NCI-H1930 (cell line): Measurements from ENCODE around the gene SPON2.

Experiments
- DNase-seq, 2 experiments: peaks; one replicate each; lab custom pipeline; 2025; lab: John Stamatoyannopoulos, UW

Gene SPON2

GRCh38 chr4:1195109-1195671 lies 22.8 kb upstream of the SPON2 start:
- no peak for DNase-seq

DNA sequence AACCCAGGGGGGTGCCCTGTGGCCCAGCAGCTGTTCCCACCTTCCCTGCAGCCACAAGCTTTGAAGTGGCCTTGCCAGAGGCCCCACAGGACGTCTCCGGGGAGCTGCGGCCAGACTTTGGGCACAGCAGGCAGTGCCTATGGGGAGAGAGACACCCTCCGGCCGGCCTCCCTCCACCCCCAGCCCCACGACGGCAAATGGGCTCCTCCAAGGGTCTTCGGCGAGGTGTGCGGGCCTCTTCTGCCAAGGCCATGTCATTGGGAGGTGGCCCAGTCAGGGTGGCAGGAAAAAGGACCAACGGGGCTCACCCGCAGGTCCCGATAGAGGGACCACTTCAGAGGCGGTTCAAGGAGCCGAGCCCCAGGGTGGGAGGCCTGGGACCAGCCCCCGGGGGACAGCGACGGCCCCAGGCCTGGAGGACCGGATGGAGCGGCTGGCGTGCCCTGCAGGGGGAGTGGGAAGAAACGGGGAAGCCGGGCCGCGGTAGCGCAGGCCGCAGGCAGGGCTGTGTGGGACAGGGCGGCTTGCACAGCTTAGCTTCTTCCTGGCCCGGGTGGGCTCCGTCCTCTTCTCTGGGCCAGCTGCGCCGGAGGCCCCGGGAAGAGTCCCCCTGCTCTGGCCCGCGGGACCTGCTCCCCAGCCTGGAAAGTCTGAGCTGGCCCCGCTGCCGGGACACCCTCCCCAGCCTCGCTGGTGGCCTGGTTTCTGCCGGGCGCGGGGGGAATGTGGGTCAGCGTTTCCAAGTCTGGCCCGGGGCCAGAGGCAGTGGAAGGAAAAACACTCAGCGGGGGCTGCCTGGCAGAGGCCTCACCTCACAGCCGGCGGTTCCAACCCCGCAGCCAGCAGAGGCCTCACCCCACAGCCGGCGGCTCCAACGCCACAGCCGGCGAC lies 21.9 kb upstream of the SPON2 start:
- peak in 1 of 2 experiments; percentile 20 for DNase-seq

GRCh38 chr4:1193206-1194009 lies 21.0 kb upstream of the SPON2 start:
- no peak for DNase-seq

- no peak for DNase-seq
Observed at GRCh38 chr4:1192493-1193205, 20.3 kb upstream of the SPON2 start.

GRCh38 chr4:1192091-1192492 lies 19.7 kb upstream of the SPON2 start:
- DNase-seq: no peak

GRCh38 chr4:1191621-1192020 lies 19.2 kb upstream of the SPON2 start:
- DNase-seq: no peak

- DNase-seq: no peak
Observed at GRCh38 chr4:1187182-1187581, 14.8 kb upstream of the SPON2 start.

DNA sequence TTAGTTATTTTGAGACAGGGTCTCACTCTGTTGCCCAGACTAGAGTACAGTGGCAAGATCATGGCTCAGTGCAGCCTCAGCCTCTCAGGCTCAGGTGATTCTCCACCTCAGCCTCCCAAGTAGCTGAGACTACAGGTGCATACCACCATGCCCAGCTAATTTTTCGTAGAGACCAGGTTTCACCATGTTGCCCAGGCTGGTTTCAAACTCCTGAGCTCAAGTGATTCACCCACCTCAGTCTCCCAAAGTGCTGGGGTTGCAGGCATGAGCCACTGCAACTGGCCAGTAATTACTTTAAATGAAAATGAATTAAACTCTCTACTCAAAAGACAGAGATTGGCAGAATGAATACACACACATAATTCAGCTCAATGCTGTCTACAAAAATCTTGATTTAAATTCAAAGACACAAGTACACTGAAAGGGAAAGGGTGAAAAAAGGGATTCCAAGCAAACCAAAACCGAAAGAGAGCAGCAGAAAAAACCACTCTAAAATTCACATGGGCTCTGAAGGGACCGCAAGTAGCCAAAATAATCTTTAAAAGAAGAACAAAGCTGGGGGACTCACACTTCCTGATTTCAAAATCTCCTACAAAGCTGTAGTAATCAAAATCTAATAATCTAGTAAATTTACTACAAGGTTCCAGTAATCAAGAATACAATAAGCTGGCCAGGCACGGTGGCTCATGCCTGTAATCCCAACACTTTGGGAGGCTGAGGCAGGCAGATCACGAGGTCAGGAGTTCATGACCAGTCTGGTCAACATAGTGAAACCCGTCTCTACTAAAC lies 11.8 kb upstream of the SPON2 start:
- DNase-seq: no peak

DNA sequence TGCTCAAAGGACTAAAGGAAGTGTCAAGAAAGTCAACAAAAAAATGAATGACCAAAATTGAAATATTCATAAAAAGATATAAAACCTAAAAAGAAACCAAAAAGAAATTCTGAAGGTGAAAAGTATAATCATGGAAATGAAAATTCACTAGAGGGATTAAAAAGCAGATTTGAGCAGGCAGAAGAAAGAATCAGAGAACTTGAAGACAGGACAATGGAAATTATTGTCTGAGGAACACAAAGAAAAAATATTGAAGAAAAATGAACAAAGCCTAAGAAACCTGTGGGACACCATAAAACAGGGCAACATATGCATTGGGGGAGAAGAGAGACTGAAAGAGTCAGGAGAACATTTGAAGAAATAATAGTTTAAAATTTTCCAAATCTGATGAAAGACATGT lies 9.9 kb upstream of the SPON2 start:
- DNase-seq: no peak

GRCh38 chr4:1180663-1181062 lies 8.3 kb upstream of the SPON2 start:
- no peak for DNase-seq

- DNase-seq: no peak
Observed at GRCh38 chr4:1179976-1180375, 7.6 kb upstream of the SPON2 start.

- no peak for DNase-seq
Observed at GRCh38 chr4:1179089-1179441, 6.7 kb upstream of the SPON2 start.

DNA sequence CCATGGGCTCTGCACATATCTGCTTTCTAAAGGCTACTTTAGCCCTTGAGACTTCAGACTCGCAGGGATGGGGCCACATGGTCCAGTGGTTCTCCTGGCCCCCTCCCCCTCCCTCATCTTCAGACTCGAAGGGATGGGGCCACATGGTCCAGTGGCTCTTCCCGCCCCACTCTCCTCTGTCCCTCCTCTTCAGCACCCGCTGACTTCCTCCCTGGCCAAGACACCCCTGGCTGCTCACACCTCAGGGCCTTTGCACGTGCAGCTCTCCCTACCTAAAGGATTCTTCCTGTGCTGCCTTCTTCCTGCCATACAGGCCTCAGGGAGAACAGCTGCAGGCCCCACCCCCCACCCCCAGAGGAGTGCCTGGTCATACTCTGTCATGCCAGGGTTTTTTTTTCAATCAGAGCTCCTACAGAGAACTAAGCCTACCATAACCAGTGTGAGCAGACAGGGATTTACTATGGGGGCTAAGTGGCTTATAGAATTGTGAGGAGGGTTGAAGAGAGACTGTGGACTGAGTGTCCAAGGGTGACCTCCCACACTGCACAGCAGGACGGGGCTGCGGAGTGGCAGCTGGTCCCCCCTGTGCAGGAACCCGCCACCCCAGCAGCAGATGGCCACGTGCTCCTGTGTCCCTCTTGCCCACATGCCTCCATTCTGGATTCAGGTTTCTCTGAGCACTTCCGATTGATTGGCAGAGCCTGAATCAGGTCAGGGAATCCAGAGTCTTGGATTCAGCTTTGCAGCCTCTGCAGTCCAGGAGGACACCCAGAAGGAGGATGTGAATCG lies 6.1 kb upstream of the SPON2 start:
- no peak for DNase-seq

- no peak for DNase-seq
Observed at GRCh38 chr4:1177274-1178141, 5.1 kb upstream of the SPON2 start.

- no peak for DNase-seq
Observed at GRCh38 chr4:1176398-1177273, 4.3 kb upstream of the SPON2 start.

DNA sequence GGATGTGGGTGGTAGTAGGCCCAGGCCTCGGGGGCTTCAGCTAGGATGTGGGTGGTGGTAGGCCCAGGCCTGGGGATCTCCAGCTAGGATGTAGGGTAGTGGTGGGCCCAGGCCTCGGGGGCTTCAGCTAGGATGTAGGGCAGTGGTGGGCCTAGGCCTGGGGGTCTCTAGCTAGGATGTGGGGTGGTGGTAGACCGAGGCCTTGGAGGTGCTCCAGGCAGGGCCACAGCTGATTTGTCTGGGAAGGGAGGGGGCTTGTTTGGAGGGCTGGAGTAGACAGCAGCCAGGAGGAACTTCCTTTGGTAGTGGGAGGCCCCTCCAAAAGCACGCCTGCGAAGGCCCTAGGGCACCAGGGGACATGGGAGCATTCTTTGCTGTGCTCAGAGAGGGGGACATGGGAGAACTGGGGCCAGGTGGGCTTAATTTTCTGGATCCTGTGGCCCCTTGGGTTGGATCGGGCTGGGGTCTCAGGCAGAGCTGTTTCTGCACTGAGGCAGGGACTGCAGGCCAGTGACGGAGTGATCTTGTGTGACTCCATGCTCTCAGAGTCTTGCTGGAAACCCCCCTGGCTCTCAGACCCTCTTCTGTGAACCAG lies 3.3 kb upstream of the SPON2 start:
- DNase-seq: no peak

DNA sequence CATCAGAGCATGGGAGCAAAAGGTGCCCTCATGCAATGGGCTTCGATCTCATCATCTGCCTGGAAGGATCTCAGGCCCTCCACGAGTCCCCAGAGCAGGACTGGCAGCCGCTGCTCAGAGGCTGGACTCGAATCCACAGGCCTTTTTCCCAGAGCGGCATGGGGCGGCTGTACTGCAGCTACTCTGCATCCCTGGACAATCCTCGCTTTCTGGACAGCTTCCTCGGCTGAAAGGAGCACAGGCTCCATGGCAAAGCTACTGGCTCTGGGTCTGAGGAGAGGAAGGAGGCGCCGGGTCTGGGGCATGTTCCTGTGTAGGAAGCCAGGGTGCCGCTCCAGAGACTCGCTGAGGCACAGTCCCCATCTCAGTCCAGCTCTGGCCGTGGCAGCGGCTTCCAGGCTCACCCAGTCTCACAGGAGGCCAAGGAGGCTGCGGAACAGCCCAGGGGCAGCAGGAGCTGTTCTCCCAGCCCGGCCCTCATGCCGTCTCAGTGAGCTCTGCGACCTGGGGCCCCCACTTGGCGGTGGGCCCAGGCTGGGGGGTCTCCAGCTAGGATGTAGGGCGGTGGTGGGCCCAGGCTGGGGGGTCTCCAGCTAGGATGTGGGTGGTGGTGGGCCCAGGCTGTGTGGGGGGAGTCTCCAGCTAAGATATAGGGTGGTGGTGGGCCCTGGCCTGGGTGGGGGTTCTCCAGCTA lies 2.7 kb upstream of the SPON2 start:
- DNase-seq: no peak
